GM21360 (cell line): ENCODE results near the gene MYH3.

Source experiments
- ATAC-seq: cut with Tn5 transposase; IDR thresholded peaks from one replicate; pipeline ENCODE4 v1.9.1; 2021; ENCODE audit warnings: mild to moderate bottlenecking, moderate library complexity; ENCODE audit not compliant: unreplicated experiment

Gene MYH3

GRCh38 chr17:10651927-10652326, 5.2 kb downstream of the MYH3 start:
- ATAC-seq: no peak

DNA sequence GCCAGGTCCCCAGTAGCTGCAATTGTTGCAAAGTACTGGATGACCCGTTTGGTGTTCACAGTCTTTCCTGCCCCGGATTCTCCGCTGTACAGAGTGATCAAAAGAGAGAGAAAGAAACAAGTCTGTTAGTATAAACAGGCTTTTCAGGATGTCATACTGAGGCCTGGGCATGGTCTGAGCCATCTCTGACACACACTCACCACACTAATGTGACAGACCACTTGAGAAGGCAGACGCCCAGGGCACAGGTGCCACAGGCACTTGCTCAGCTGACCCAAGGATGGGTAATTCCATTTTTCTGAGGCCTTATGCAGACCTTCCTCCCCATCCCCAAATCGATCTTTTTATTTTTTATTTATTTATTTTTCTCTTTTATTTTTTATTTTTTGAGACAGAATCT, 7.5 kb downstream of the MYH3 start:
- no peak for ATAC-seq

DNA sequence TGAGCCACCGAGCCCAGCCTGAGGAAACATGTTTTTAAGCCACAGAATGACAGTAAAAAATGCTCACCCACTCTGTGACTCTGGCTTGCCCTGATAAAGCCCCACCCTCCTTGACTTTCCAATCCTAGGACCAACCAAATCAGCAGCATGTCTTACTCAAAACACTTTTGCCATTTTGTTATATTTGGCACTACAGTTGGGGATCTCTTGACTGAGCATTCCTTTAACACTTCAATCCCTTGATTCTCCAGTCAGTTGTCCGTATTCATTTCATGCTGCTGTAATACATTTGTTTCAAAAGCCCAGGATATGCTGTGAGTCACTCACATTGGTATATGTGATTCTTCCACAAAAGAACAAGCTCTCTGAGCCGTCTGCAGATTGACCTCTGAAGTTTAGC, 8.2 kb downstream of the MYH3 start:
- no peak for ATAC-seq

- ATAC-seq: no peak
Measured at GRCh38 chr17:10648381-10648780, 8.7 kb downstream of the MYH3 start.

- ATAC-seq: peak; percentile 74
Measured at GRCh38 chr17:10646392-10646990, 10.6 kb downstream of the MYH3 start.

GRCh38 chr17:10640475-10640874, 16.6 kb downstream of the MYH3 start:
- ATAC-seq: no peak

GRCh38 chr17:10638151-10638550, 19.0 kb downstream of the MYH3 start:
- ATAC-seq: no peak

GRCh38 chr17:10635290-10635689, 21.8 kb downstream of the MYH3 start:
- ATAC-seq: no peak

GRCh38 chr17:10633738-10634379, 23.2 kb downstream of the MYH3 start:
- ATAC-seq: peak; percentile 96

DNA sequence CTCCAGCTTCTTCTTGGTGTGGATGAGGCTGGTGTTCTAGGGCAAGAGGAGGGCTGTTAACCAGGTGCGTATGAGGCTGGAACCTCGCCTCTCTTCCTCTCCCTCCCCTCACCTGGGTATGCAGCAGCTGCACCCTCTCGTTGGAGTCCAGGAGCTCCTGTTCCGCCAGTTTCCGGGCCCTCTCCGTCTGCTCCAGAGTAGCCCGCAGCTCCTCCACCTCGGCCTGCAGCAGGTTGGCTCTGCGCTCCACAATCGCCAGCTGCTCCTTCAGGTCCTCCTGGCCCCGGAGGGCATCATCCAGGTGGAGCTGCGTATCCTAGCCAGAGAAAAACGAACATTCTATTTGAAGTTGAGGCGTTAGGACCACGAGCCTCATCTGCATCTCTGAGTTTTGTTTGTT, 25.4 kb downstream of the MYH3 start:
- ATAC-seq: no peak

DNA sequence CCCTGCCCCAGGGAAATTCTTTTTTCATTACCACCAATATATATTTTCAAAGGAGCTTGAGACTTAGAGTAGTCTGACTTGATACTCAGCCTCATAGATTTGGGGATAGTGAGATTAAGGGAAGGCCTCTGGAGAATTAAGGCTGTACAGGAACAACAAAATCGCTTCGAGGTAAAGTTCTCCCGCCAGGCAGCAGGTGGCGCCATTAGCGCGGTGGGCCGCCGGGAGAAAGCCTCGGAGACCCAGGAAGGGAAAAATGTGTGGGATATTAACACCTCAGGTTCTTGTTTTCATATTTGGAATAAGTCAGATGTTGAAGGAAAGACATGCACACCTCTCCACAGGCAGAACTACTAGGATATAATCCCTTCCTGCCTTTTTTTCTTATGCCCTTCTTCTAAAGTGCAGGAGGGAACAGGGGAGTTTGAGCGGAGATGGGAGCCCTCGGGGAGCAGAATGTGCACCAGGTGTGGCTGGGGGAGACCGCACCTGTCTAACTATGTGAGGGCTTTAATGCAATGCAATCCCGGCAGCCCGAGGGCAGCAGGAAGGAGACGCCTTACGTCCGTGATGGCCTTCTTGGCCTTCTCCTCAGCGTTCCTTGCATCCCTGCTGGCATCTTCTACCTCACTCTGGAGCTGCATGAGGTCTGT, 25.9 kb downstream of the MYH3 start:
- no peak for ATAC-seq

DNA sequence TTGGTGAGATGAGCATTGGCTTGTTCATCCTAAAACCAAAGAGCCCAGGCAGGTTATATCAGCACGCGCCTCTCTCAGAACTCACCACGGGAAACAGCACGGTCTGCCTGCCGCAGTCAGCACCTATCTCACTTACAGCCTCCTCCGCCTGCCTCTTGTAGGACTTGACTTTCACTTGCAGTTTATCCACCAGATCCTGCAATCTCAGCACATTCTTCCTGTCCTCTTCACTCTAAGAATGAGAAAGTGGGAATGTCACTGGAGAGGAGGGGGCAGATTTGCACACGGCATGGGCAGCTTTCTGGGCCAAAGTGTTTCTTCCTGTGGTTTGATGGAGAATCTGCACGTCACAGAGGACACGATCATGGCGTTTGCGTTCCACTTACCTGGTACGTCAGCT, 27.4 kb downstream of the MYH3 start:
- no peak for ATAC-seq

DNA sequence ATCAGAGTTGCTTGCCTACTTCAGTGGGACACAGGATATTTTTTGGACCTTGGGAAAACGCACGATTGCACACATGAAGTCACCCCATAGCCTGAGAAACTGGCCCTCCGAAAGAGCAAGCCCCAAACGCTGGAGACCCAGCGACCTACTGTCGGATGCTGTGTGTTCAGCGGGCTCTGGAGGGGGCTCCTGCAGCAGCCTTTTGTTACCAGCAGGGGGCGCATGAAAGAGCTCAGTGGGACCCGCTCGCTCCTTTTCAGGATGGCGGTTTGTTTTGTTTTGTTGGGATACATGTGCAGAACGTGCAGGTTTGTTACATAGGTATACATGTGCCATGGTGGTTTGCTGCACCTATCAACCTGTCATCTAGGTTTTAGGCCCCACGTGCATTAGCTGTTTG, 28.4 kb downstream of the MYH3 start:
- no peak for ATAC-seq

- ATAC-seq: no peak
Measured at GRCh38 chr17:10626390-10626789, 30.7 kb downstream of the MYH3 start.

DNA sequence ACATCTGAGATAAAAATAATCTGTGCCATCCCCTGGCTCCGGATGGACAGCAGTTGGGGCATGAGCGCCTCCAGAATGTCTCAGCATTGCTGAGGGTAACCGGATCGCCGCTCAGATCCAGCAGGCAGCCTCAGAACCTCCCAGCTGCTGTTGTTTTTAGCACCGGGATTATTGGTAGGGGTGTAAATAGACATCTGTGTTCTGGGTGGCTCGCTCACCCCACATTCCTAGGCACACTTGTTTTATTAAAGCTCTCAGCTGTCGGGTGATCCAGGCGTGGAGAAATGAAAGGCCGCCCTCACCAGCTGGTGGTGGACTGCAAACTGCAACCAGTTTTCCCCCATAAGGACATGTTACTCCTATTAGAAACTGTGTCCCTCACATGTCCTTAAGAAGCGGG, 32.1 kb downstream of the MYH3 start:
- ATAC-seq: no peak

GRCh38 chr17:10623737-10624338, 33.3 kb downstream of the MYH3 start:
- ATAC-seq: no peak

GRCh38 chr17:10622617-10623485, 34.3 kb downstream of the MYH3 start:
- ATAC-seq: no peak

DNA sequence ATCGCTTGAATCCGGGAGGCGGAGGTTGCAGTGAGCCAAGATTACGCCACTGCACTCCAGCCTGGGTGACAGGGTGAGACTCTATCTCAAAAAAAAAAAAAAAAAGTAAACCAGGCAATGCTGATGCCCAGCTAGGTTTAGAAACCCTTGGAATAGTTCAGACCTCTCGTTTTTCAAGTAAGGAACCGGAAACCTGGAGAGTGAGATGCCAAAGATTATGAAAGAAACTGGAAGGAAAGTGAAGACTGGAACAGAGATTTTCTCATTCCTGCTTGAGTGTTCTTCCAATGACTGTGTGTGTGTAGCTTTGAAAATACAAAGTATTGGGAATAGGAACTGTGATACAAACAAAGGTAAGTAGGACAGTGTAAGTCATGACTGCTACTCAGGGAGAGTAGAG, 35.7 kb downstream of the MYH3 start:
- no peak for ATAC-seq

DNA sequence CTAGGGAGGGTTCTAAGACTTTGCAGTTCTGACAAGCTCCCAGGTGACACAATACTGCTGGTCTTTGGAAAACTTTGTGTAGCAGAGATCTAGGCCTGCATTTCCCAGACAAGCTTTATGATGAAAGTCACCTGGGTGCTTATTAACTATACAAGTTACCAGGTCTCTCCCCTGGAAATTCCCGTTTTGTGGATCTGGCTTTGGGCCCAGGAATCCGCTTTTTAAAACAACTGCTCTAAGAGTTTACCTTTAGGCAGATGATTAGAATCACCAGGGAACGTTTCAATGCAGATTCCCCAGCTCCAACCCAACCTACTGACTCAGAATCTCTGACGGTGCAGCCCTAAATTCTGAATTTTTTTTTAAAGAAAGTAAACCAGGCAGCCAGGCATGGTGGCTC, 36.3 kb downstream of the MYH3 start:
- ATAC-seq: no peak

DNA sequence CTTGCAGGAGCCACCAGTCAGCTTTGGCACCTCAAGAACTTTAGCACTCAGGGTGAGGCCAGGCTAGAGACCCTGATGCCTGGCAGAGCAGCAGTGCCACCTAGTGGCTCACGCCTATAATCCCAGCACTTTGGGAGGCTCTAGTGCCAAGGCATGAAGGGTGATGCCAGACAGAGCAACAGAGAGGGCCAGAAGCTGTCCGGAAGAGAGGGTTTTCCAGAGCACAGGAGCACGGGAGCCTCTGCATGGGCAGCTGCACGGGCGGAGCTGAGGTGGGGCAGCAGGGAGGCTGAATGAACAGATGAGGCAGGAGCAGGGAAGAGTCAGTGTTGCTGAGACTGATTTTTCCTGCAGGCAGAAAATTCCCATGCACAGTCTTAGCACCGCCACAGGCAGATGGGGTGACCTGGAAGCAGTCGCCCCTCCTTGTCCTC, 38.9 kb downstream of the MYH3 start:
- peak; percentile 77 for ATAC-seq

- ATAC-seq: no peak
Measured at GRCh38 chr17:10617120-10617505, 40.0 kb downstream of the MYH3 start.
